Stimulated activated naive CD8-positive, alpha-beta T cell treated with anti-CD3 and anti-CD28 coated beads, Interleukin-15, amount 100 ng/mL, for 72 hours (primary cell): Measurements from ENCODE around the gene CLDN10.

Source experiments
- ATAC-seq: fragments of 150-1000 bp; cut with Tn5 transposase; 2 replicates; pipeline ENCODE4 v1.10.0; 2021; ENCODE audit warnings: mild to moderate bottlenecking, moderate library complexity
- DNase-seq, 2 donors: peaks; one replicate each; pipeline ENCODE4 v3.0.0; 2021 to 2022
- H3K27ac Mint-ChIP-seq, 2 donors: one replicate each; pipeline ENCODE4 v1.8.0; 2022; ENCODE audit warnings: mild to moderate bottlenecking in 2 of 2, mixed read lengths in 2 of 2, moderate library complexity in 2 of 2
- H3K27me3 Mint-ChIP-seq: one replicate; pipeline ENCODE4 v1.8.0; 2022; ENCODE audit warnings: mixed read lengths
- H3K4me1 Mint-ChIP-seq: one replicate; pipeline ENCODE4 v1.8.0; 2022; ENCODE audit warnings: mild to moderate bottlenecking, mixed read lengths
- H3K4me3 Mint-ChIP-seq, 2 donors: one replicate each; pipeline ENCODE4 v1.8.0; 2022; ENCODE audit warnings: mild to moderate bottlenecking in 2 of 2, mixed read lengths in 2 of 2, moderate library complexity in 1 of 2
- H3K9me3 Mint-ChIP-seq, 2 donors: one replicate each; pipeline ENCODE4 v1.8.0; 2022; ENCODE audit warnings: mixed read lengths in 2 of 2

CLDN10 gene

GRCh38 chr13:95527955-95528354 is 24.6 kb upstream of the CLDN10 start:
- Mint-ChIP-seq H3K27me3 (peaks cover 18% of the 10 kb centered on the region), H3K4me3 (no peak overlapping the region), H3K4me1 (no peaks in the 10 kb centered on the region), H3K27ac (no peak overlapping the region), H3K9me3 (peaks cover 11 to 12% of the 10 kb centered on the region in 2 donors)
- ATAC-seq (no peak), DNase-seq (no peak)

- peaks cover 26% of the 10 kb centered on the region for H3K27me3 Mint-ChIP-seq
- H3K4me3 Mint-ChIP-seq, result no peak overlapping the region
- peaks cover 4% of the 10 kb centered on the region for H3K4me1 Mint-ChIP-seq
- no peak for DNase-seq
- ATAC-seq, result no peak
- no peak overlapping the region for H3K27ac Mint-ChIP-seq
- peaks cover 11 to 12% of the 10 kb centered on the region in 2 donors for H3K9me3 Mint-ChIP-seq
These were observed 22.3 kb upstream of the CLDN10 start for GRCh38 chr13:95530178-95530577.

GRCh38 chr13:95533545-95534160 is 18.9 kb upstream of the CLDN10 start:
- peaks cover 2% of the 10 kb centered on the region in 2 donors for H3K9me3 Mint-ChIP-seq

GRCh38 chr13:95535243-95535642 is 17.3 kb upstream of the CLDN10 start:
- Mint-ChIP-seq H3K4me1 (peaks cover 6% of the 10 kb centered on the region), H3K27ac (no peak overlapping the region), H3K4me3 (no peak overlapping the region), H3K27me3 (peaks cover 37% of the 10 kb centered on the region), H3K9me3 (no peaks in the 10 kb centered on the region)
- DNase-seq (no peak), ATAC-seq (peak; percentile 35)

More at GRCh38 chr13:95533545-95534160, 18.9 kb upstream of the CLDN10 start:
- no peak overlapping the region for H3K4me3 Mint-ChIP-seq
- ATAC-seq, result no peak
- DNase-seq, result no peak
- peaks cover 6% of the 10 kb centered on the region for H3K4me1 Mint-ChIP-seq
- H3K27ac Mint-ChIP-seq, result no peak overlapping the region
- H3K27me3 Mint-ChIP-seq, result peaks cover 37% of the 10 kb centered on the region

GRCh38 chr13:95536632-95537241 is 15.8 kb upstream of the CLDN10 start:
- no peaks in the 10 kb centered on the region for H3K9me3 Mint-ChIP-seq
- H3K4me3 Mint-ChIP-seq, result no peak overlapping the region
- peaks cover 41% of the 10 kb centered on the region for H3K27me3 Mint-ChIP-seq
- ATAC-seq, result no peak
- peaks cover 6% of the 10 kb centered on the region for H3K4me1 Mint-ChIP-seq
- DNase-seq, result no peak
- H3K27ac Mint-ChIP-seq, result no peak overlapping the region

- DNase-seq (no peak), ATAC-seq (no peak)
- peaks cover 30% of the 10 kb centered on the region for H3K27me3 Mint-ChIP-seq
- H3K9me3 Mint-ChIP-seq, result no peaks in the 10 kb centered on the region
- no peaks in the 10 kb centered on the region for H3K4me1 Mint-ChIP-seq
- H3K27ac Mint-ChIP-seq, result no peak overlapping the region
- no peak overlapping the region for H3K4me3 Mint-ChIP-seq
These were observed 11.6 kb upstream of the CLDN10 start for GRCh38 chr13:95540888-95541287.

GRCh38 chr13:95541308-95541707 is 11.2 kb upstream of the CLDN10 start:
- ATAC-seq (no peak), DNase-seq (no peak)
- H3K4me3 Mint-ChIP-seq, result no peak overlapping the region
- H3K9me3 Mint-ChIP-seq, result no peaks in the 10 kb centered on the region
- no peak overlapping the region for H3K27ac Mint-ChIP-seq
- H3K4me1 Mint-ChIP-seq, result no peaks in the 10 kb centered on the region
- peaks cover 26% of the 10 kb centered on the region for H3K27me3 Mint-ChIP-seq

GRCh38 chr13:95541911-95542474 is 10.5 kb upstream of the CLDN10 start:
- H3K4me3 Mint-ChIP-seq, result no peak overlapping the region
- no peaks in the 10 kb centered on the region for H3K4me1 Mint-ChIP-seq
- no peaks in the 10 kb centered on the region for H3K9me3 Mint-ChIP-seq
- peaks cover 26% of the 10 kb centered on the region for H3K27me3 Mint-ChIP-seq
- ATAC-seq (no peak), DNase-seq (no peak)
- H3K27ac Mint-ChIP-seq, result no peak overlapping the region

- ATAC-seq (no peak), DNase-seq (no peak)
- no peak overlapping the region for H3K27ac Mint-ChIP-seq
- no peaks in the 10 kb centered on the region for H3K4me1 Mint-ChIP-seq
- H3K4me3 Mint-ChIP-seq, result no peak overlapping the region
- H3K9me3 Mint-ChIP-seq, result no peaks in the 10 kb centered on the region
- H3K27me3 Mint-ChIP-seq, result peaks cover 26% of the 10 kb centered on the region
These were observed 8.2 kb upstream of the CLDN10 start for GRCh38 chr13:95544293-95544692.

GRCh38 chr13:95546919-95547318 is 5.6 kb upstream of the CLDN10 start:
- DNase-seq (no peak), ATAC-seq (no peak)
- H3K9me3 Mint-ChIP-seq, result no peaks in the 10 kb centered on the region
- no peaks in the 10 kb centered on the region for H3K4me1 Mint-ChIP-seq
- H3K27me3 Mint-ChIP-seq, result peaks cover 43% of the 10 kb centered on the region
- H3K27ac Mint-ChIP-seq, result no peak overlapping the region
- no peak overlapping the region for H3K4me3 Mint-ChIP-seq

- no peak overlapping the region for H3K4me3 Mint-ChIP-seq
- no peaks in the 10 kb centered on the region for H3K9me3 Mint-ChIP-seq
- H3K4me1 Mint-ChIP-seq, result peaks cover under 1% of the 10 kb centered on the region
- H3K27me3 Mint-ChIP-seq, result peaks cover 47% of the 10 kb centered on the region
- ATAC-seq, result no peak
- no peak for DNase-seq
- H3K27ac Mint-ChIP-seq, result no peak overlapping the region
These were observed 4.9 kb upstream of the CLDN10 start for GRCh38 chr13:95547531-95548167.

GRCh38 chr13:95552208-95552538 is 347 bp upstream of the CLDN10 start:
- Mint-ChIP-seq H3K4me1 (peaks cover 18% of the 10 kb centered on the region), H3K27ac (no peak overlapping the region), H3K4me3 (no peak overlapping the region), H3K9me3 (no peaks in the 10 kb centered on the region), H3K27me3 (peaks cover 75% of the 10 kb centered on the region)
- ATAC-seq (no peak), DNase-seq (no peak)

- peak overlapping the region; percentile 50 to 74 for H3K4me3 Mint-ChIP-seq
These were observed 1.3 kb downstream of the CLDN10 start for GRCh38 chr13:95553581-95554385.

GRCh38 chr13:95557013-95557412 is 4.5 kb downstream of the CLDN10 start:
- Mint-ChIP-seq H3K4me1 (peaks cover 18% of the 10 kb centered on the region), H3K9me3 (no peaks in the 10 kb centered on the region), H3K27me3 (peaks cover 60% of the 10 kb centered on the region), H3K27ac (no peak overlapping the region), H3K4me3 (no peak overlapping the region)
- ATAC-seq (no peak), DNase-seq (no peak)

More at GRCh38 chr13:95553581-95554385, 1.3 kb downstream of the CLDN10 start:
- H3K4me1 Mint-ChIP-seq, result peaks cover 18% of the 10 kb centered on the region
- H3K9me3 Mint-ChIP-seq, result no peaks in the 10 kb centered on the region
- peak overlapping the region in 1 of 2 donors; percentile 34 for H3K27ac Mint-ChIP-seq
- H3K27me3 Mint-ChIP-seq, result peaks cover 67% of the 10 kb centered on the region
- DNase-seq, result no peak
- ATAC-seq, result peak; percentile 47

GRCh38 chr13:95559100-95559499 is 6.6 kb downstream of the CLDN10 start:
- ATAC-seq (no peak), DNase-seq (no peak)
- Mint-ChIP-seq H3K9me3 (no peaks in the 10 kb centered on the region), H3K27me3 (peaks cover 45% of the 10 kb centered on the region), H3K27ac (no peak overlapping the region), H3K4me3 (no peak overlapping the region), H3K4me1 (peaks cover 4% of the 10 kb centered on the region)
